GM10248 (cell line): ENCODE results near the gene SYT8.
"Not testable (repeated sequence)": the region's sequence is repeated elsewhere in the genome, so short reads cannot be mapped to it uniquely, and the experiment has no call there.

Experiments
- CTCF ChIA-PET: fragments of 300-600 bp; sonication (Branson Sonifier 250); formaldehyde crosslinking; extraction: SDS; loops from one replicate; lab custom pipeline; 2021; ENCODE audit warnings: antibody characterized with exemption; lab: Yijun Ruan, JAX
- POLR2A ChIA-PET: fragments of 350-650 bp; sonication (Branson Sonifier 250); formaldehyde crosslinking; extraction: SDS; loops from one replicate; lab custom pipeline; 2020; ENCODE audit warnings: antibody characterized with exemption; lab: Yijun Ruan, JAX
- DNase-seq: peaks from one replicate; pipeline ENCODE4 v3.0.0; 2012; ENCODE audit errors: extremely low spot score
- TF ChIP-seq, protein P1 (sequence below): IDR thresholded peaks from 2 replicates; pipeline ENCODE4 v1.5.1; 2012; ENCODE audit warnings: mild to moderate bottlenecking, low read depth; ENCODE audit errors: extremely low read depth, missing control alignments, control extremely low read depth

SYT8 gene

DNA sequence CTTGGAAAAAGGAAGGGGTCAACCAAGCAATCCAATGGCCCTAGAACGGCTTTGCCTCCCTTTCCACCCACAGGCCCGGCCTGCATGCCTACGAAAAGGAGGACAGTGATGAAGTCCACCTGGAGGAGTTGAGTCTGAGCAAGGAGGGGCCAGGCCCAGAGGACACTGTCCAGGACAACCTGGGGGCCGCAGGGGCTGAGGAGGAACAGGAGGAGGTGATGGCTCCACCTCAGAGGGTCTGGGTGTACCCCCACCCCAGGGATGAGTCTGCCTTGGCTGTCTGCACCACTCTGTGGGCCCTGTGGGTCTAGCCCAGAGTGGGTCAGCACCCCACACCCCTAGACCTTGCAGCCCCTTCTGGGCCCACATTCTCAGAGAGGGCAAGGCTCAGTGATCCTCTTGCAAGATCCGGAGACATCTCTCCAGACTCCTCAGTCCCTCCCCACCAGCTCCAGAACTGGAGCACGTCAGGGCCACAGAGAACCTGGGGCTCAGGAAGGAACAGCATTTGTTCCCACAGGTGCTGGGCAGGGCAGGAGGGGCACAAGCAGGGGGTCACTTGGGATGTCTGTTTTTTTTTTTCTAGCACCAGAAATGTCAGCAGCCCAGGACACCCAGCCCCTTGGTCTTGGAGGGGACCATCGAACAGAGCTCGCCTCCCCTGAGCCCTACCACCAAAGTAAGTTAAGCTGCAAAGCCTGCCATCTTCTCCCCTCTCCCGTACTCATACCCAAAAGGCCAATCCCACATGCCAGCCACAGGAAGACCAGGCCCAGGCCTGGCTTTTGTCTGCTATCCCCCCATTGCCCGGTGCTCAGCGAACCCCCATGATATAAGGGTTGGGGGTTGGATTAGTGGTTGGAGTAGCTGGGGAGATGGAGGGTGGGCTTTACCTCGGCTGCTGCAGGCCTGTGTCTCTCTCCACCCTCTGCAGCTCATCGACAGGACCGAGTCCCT is 48.8 kb downstream of the SYT8 start:
- TF ChIP-seq, protein P1, sequence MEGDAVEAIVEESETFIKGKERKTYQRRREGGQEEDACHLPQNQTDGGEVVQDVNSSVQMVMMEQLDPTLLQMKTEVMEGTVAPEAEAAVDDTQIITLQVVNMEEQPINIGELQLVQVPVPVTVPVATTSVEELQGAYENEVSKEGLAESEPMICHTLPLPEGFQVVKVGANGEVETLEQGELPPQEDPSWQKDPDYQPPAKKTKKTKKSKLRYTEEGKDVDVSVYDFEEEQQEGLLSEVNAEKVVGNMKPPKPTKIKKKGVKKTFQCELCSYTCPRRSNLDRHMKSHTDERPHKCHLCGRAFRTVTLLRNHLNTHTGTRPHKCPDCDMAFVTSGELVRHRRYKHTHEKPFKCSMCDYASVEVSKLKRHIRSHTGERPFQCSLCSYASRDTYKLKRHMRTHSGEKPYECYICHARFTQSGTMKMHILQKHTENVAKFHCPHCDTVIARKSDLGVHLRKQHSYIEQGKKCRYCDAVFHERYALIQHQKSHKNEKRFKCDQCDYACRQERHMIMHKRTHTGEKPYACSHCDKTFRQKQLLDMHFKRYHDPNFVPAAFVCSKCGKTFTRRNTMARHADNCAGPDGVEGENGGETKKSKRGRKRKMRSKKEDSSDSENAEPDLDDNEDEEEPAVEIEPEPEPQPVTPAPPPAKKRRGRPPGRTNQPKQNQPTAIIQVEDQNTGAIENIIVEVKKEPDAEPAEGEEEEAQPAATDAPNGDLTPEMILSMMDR, result no peak
- CTCF ChIA-PET, result interaction anchor here (1.0 to 4.5 kb wide), 24 partner anchors 8 to 271 kb away, joined by 3 to 38 read pairs (median 10); partner anchors contain the start of genes PRR33 and TNNT3
- no peak for DNase-seq
- POLR2A ChIA-PET, result no interaction called here

- DNase-seq, result no peak
- POLR2A ChIA-PET, result no interaction called here
- CTCF ChIA-PET, result interaction anchor here (1.0 to 4.5 kb wide), 4 partner anchors 35 to 116 kb away, joined by 3 to 38 read pairs (median 21); partner anchors contain the start of gene TNNT3
Measured at GRCh38 chr11:1884303-1884700, 49.5 kb downstream of the SYT8 start.

GRCh38 chr11:1886551-1886950 is 51.8 kb downstream of the SYT8 start:
- POLR2A ChIA-PET, CTCF ChIA-PET, DNase-seq: not testable (repeated sequence)

More at GRCh38 chr11:1884303-1884700, 49.5 kb downstream of the SYT8 start:
- TF ChIP-seq, protein P1, result no peak
